Panc1 (cell line): ENCODE data around the gene PRRC1.

Experiments
- POLR2AphosphoS5 ChIP-seq: IDR thresholded peaks from 2 replicates; pipeline ENCODE4 v1.6.1; 2012; ENCODE audit warnings: mild to moderate bottlenecking, low read depth, low read length, moderate library complexity
- REST ChIP-seq, 2 experiments: IDR thresholded peaks; 2 replicates each; pipeline ENCODE4 v1.6.1; 2011 to 2012; ENCODE audit warnings: low read depth in 2 of 2, control low read depth in 1 of 2, low read length in 1 of 2, mild to moderate bottlenecking in 1 of 2, moderate library complexity in 1 of 2; ENCODE audit not compliant: insufficient read depth in 1 of 2
- TCF7L2 ChIP-seq: IDR thresholded peaks from 2 replicates; pipeline ENCODE4 v1.6.1; 2011; ENCODE audit warnings: mild to moderate bottlenecking, low read depth, low read length, inconsistent platforms
- TF ChIP-seq, protein P1 (sequence below): fragments of 450-650 bp; IDR thresholded peaks from 2 replicates; pipeline ENCODE4 v1.5.1; 2017; ENCODE audit warnings: mild to moderate bottlenecking

GRCh38 chr5:127508644-127509373 is 8.6 kb upstream of the PRRC1 start:
- TF ChIP-seq, protein P1, sequence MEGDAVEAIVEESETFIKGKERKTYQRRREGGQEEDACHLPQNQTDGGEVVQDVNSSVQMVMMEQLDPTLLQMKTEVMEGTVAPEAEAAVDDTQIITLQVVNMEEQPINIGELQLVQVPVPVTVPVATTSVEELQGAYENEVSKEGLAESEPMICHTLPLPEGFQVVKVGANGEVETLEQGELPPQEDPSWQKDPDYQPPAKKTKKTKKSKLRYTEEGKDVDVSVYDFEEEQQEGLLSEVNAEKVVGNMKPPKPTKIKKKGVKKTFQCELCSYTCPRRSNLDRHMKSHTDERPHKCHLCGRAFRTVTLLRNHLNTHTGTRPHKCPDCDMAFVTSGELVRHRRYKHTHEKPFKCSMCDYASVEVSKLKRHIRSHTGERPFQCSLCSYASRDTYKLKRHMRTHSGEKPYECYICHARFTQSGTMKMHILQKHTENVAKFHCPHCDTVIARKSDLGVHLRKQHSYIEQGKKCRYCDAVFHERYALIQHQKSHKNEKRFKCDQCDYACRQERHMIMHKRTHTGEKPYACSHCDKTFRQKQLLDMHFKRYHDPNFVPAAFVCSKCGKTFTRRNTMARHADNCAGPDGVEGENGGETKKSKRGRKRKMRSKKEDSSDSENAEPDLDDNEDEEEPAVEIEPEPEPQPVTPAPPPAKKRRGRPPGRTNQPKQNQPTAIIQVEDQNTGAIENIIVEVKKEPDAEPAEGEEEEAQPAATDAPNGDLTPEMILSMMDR, result no peak
- TF ChIP-seq POLR2AphosphoS5 (no peak), TCF7L2 (no peak), REST (IDR thresholded peaks at IDR 0.05; ENCODE audit: insufficient read depth in 1 of 2, low read depth in 2 of 2, low read length in 1 of 2) (no peak)
